ENCODE data around the gene NRXN3. TPM values are rescaled to one million over a fixed set of nuclear protein-coding genes. Genes with fewer than 3 reads are reported as not detected.

Gene NRXN3
- total RNA-seq, 1 donor from 2014 or later, result 0.07 TPM

DNA sequence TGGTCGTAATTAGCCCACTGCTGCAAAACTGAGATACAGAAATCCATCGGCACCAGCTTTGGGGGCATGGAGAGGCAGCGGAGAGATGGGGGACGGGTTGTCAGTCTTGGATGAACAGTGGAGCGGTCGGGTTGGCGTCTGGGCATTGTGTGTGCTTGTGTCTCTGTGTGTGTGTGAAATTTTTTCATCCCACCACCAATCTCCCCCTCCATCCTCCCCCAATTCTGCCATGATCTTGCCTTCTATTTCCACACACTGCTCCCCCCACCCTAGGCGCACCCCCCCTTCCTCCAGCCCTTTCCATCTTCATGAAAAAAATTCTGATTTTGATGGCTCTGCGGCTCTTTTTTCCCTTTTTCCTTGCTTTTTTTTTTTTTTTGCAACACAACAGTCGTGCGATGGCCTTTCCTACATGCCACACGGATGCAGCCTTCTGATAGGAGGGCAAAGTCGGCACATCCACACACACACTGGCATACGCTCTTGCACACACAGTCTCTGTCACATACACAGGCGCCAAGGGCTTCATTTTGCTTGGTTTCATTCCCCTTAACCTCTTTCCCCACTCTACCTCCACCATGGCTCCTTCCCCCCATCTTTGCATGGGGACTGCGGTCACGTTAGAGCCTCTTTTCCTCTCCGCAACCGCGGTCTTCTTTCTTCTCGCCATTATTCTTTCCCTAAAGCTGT is 3.3 kb downstream of the NRXN3 start:
- DNase-seq (ENCODE audit: low read depth, low spot score), result no peak

DNA sequence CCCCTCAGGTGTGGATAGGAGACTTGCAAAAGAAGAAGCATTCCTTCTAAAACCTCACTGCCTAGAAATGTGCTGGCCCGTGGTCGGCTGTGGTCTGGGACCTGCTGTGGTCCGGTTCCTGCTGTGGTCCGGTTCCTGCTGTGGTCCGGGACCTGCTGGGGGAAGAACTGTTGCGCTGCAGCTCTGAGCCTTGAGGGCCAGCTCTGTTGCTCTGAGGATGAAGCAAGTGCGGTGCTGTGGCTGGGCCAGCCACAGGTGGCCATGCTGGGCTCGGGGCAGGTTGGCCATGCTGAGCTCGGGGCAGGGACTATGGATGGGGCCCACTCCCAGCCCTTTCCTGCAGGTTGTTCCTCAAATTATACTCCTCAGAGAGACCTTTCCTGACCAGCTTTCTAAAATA is 5.2 kb downstream of the NRXN3 start:
- no peak for DNase-seq (ENCODE audit: low read depth, low spot score)

DNA sequence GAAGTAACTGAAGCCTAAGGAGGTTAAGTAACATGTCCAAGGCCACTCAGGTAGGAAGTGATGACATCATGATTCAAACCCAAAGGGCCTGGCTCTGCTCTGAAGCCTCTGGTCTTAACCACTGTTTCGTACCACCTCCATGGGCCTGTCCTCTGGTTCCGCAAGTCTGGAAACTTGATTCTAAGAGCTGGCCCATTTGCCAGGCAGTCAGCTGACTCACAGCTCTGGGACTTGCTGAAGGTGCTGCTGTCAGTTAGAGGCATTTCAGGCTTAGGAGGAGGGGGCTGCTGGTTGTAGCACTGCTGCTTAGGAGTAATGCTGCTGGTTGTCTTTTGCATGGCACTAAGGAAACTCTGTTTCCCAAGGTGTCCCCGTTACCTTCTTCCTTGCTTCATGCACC is 7.9 kb downstream of the NRXN3 start:
- DNase-seq (ENCODE audit: low read depth, low spot score), result no peak

DNA sequence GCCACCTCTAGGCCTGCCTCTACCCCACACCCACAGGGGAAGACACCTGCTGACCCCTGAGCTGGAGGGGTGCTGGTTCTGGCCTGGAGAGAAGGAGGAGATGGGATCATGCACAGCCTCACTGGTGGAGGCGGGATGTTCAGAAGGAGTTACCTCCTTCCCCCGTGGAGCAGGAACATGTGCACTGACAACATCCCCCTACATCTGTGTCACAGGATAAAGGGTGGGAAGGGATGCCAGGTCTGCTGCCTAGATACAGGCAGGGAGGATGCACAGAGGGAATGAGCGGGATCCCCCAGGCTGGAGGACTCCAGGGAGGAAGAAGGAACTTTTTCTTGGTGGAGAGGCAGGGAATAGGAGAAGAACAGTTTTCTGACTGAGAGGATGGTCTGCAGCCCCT is 8.8 kb downstream of the NRXN3 start:
- DNase-seq (ENCODE audit: low read depth, low spot score), result no peak

DNA sequence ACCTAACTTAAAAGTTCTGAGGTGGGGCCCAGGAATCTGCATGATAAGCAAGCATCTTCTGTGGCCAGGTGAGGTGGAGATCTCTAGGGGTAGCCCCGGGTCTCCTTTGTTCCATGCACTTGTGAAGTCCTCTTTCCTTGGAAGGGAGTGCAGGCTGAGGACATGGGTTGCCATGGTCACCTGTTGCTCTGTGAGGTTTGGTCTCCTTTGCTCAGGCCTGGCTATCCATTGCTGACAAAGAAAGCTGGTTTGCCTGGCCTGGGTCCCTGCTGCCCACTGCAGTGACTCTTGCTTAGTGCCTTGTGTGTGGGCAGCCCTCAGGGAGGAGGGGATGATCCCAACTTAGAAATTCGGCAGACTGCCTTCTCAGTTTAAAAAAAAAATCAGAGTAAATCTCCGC is 11.1 kb downstream of the NRXN3 start:
- DNase-seq (ENCODE audit: low read depth, low spot score), result no peak

DNA sequence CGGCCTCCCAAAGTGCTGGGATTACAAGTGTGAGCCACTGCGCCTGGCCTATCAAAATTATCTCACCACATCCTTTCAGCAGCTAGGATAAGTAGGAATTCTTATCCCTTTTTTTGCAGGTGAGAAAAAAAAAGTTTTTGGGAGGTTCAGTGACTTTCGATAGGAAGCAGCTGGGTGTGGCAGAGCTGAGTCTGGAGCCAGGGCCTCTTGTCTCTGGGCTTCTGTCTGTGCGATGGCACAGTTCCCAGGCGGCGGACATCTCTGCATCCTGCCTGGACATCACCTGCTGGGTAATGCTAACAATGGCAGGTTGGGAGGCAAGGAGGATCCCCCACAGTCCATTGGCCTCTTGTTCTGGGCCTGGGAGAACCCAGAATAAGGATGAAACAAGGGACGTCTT is 12.5 kb downstream of the NRXN3 start:
- DNase-seq (ENCODE audit: low read depth, low spot score), result no peak

DNA sequence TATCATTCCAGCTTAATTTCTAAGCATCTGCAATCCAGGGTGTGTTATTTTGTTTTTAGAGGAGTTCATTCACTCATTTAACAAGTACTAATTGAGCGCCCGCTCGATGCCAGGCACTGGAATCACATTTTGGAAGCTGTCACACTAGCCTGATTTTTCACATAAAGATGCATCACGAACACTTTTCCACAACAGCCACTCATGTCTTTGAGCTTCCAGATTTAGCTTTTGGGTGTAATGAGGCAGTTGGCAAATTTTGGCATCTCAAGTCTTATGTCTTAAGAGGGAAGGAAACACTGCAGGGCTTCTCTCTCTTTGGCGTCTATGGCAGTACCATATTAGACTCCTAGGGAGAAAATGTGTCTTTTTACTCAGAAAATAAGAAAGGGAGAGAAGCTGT is 14.0 kb downstream of the NRXN3 start:
- no peak for DNase-seq (ENCODE audit: low read depth, low spot score)

DNA sequence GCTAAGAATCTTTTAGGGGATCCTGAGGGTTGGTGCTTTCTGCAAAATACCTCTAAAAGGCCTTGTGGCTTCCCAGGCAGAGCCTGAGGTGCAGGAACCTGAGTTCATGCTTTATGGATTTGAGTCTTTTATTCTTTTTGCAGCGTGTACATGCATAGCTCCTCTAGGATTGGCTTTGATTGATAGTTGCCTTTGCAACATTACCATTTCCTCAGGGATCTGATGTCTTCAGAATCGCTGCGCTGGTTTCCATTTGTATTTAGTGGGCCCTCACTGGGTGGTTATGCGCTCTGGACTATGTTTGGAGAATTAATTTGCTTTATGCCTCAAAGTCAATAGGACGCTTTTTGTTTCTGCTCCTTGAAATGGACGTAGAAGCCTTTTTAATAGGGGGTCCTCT is 16.1 kb downstream of the NRXN3 start:
- DNase-seq (ENCODE audit: low read depth, low spot score), result no peak

DNA sequence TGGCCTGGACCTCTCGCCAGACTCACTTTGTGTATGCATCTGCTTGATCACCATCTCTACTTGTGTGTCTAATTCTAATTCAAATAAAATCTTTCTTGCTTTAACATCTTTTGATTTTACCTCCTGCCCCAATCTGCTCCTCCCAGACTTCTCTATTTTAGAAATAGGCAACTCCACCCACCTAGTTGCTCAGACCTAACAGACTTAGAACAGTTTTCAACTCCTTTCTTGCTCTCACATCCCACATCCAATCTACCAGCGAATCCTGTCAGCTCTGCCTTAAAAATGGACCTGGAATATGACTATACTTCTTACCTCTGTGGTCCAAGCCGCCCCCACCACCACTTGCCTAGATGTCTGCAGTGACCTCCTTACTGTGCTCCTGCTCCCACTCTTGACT is 18.7 kb downstream of the NRXN3 start:
- no peak for DNase-seq (ENCODE audit: low read depth, low spot score)

DNA sequence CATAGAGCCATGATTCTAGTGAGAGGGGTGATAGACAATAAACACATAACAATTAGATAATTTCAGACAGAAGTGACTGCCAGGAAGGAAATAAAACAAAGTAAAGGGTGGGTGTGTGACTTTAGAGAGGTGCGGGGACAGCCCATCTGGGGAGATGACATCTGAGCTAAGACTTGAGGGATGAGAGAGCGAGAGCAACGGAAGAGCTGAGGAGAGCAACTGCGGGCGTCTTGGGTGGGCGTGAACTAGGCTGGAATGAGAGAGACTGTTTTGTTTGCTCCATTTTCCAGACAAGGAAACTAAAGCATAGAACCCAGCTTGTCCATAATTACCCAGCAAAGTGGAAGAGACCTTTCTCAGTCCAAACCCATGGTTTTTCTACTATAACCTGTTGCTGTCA is 25.3 kb downstream of the NRXN3 start:
- DNase-seq (ENCODE audit: low read depth, low spot score), result no peak

DNA sequence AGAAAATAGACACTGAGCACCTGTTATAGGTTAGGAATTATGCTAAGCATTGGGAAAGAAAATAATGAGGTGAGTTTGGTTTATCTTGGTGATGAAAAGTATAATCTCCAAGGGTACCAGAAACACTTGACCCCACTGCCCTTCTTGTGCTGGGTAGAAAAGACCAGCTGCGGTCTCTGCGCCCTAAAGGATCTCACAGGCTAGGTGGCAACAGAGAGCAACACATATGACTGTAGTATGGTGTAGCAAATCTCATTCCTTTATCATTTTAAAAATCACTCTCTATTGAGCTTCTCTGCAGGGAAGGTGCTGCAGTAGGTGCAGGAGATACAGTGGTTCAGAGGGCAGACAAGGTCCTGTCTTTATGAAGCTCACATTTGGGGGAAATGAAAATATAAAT is 26.1 kb downstream of the NRXN3 start:
- no peak for DNase-seq (ENCODE audit: low read depth, low spot score)

DNA sequence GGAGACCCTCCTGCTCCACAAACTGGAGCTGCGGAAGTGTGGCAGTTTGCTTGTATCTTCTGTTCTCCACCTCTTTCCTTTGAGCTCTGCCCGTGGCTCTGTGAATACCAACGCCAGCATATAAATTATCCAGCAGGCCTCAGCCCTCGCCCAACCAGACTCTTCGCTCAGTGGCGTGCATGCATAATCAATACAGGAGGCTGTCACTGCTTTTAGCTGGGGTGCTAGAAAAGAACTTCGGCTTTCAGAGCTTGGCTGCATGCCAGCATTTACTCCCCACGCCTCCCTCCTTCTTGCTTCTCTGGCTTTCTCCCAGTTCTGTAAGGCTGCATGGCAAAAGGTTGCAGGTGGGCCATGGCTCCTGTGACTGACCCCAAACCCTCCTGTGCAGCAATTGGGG is 26.9 kb downstream of the NRXN3 start:
- no peak for DNase-seq (ENCODE audit: low read depth, low spot score)

DNA sequence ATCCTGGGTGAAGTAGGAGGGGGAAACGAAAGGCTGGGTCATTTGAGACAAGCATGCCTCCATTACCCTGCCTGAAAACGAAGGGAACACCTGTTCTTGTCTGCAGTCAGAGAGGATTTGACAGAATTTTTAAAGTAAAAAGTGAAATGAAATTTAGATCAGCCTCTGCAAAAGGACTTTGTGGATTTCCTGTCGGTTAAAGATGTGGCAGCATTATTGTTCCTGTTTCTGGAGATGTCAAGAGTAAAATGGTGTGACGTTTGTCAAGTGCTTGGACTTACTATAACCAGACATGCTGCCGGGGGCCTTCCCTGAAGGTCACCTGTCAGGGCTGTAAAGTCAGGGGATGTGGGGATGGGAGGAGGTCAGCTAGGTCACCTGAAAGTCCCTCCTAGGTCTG is 32.0 kb downstream of the NRXN3 start:
- DNase-seq (ENCODE audit: low read depth, low spot score), result no peak

DNA sequence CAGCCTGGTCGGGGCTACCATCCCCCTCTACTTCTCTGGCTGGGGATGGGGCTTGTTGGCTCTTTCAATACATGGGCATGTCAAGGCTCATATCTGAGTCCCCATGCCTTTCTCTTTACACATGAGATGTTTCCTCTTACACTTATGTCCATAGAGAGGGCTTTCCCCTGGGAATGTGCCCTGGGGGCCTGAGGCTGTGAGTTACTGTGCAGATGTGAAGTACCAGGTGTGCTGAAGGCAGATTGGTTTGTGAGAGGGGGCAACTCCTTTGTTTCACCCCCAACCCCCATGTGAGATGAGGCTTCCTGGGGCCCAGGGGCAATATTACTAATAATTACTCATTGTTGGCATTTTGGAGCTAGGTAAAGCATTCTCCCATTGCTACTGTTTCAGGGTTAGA is 32.8 kb downstream of the NRXN3 start:
- no peak for DNase-seq (ENCODE audit: low read depth, low spot score)

DNA sequence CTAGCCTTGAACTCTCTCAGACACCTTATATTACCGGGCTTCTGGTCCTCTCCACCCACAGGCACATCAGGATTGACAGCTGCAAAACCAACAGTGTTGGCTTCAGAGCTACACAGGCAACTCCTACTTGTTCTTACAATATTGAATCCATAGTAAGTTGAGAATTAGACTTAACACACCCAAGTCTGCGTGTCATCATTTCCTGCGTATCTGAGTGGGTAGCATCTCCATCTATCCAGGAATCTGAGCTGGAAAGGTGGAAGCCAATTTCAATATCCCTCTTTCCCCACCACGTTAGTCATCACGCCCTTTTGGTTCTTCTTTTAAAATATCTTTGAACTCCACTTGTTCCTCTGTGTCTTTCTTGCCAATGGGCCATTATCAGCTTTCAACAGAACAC is 37.2 kb downstream of the NRXN3 start:
- no peak for DNase-seq (ENCODE audit: low read depth, low spot score)

DNA sequence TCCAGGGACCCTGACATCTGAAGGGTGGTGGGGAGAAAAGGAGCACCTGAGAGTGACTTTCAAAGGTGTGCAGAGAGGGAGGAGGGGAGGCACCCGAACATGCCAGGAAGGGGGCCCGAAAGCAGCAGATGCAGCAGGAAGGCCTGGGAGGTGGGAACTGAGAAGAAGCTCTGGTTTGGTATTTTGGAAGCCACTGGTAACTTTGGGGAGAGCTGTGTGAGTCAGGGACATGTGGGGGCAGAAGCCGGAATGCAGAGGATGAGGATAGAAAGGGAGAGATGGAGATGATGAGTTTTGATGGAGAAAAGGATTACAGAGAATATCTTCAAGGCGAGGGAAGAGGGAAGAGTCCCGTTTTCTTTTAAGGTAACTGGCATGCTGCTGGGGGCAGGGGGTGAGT is 50.1 kb downstream of the NRXN3 start:
- DNase-seq (ENCODE audit: low read depth, low spot score), result no peak

DNA sequence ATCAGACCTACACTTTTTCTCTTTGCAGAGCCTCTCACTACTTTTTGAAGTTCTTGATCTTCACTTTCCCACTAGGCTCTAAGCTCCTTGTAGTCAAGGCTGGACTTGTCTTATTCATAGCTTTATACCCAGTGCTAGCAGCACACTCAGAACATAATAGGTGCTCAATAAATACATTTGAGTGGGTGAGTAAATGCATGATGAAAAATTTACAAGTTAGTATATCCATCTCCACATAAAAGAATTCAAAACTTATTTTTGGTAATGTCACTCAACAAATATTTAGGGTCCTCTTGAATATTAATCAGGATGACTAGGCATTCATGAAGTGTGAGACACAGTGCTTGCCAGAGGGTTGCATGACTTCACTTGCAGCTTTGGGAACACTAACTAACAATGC is 52.6 kb downstream of the NRXN3 start:
- no peak for DNase-seq (ENCODE audit: low read depth, low spot score)

DNA sequence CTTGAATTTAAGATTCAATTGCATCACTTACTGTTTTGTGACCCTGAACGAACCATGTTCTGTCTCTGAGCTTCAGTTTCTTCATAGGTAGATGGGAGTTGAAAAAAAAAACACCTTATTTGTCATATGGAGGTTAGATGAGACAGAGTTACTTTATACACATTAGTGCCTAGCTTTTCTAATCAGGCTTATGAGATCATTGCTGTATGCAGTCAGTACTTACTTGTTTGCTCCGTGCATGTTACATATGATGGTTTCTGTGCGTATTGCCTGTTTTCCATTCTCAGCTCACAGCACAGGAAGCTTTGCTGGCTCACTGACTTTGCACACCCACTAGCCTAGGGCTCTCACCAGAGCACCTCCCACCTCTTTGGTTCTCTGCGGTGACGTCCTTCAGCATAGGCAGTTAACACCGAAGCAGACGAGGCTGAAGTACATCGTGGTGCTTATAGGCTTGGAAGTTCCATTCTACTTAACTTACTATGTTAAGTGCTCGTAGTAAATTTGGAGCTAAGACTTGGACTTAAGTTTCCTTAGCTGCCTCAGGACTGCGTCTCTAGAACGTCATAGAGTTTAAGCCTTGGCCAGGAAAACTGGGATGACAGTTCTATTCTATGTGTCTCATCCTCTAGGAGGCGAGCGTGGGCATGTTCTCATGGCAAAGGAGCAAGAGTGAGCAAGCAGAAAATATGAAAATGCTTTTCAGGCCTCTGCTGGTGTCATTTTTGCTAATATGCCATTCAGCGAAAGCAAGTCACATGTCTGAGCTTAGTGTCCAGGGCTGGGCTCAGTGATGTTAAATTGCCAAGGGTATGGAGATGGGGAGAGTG is 57.3 kb downstream of the NRXN3 start:
- DNase-seq (ENCODE audit: low read depth, low spot score), result no peak

DNA sequence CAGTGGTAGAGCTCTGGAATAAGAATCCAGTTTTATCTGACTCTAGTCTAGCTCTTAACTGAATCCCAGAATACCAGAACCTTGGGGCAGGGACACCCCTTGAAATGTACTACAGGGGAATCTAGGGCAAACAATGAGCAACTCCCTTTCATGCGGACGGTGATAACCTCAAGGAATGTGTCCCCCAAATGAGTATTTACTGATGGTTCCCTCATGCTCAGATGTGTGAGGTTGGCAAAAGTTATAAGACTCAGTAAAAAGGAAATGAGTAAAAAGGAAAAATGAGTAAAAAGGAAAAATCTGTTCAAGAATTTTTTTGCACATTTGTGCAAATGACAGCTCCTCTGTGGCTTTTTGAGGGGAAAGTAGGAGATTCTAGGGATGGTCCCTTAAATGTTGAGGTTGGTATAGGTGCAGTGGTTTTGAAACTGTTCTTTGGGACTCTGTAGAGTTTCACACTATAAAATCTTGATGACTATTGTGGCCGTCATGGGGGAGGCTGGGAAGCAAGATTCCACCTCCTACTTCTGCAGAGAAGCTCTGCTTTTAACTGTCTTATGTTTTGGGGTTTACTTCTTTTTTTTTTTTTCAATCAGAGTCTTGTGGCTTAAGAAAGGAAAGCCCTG is 58.6 kb downstream of the NRXN3 start:
- no peak for DNase-seq (ENCODE audit: low read depth, low spot score)

DNA sequence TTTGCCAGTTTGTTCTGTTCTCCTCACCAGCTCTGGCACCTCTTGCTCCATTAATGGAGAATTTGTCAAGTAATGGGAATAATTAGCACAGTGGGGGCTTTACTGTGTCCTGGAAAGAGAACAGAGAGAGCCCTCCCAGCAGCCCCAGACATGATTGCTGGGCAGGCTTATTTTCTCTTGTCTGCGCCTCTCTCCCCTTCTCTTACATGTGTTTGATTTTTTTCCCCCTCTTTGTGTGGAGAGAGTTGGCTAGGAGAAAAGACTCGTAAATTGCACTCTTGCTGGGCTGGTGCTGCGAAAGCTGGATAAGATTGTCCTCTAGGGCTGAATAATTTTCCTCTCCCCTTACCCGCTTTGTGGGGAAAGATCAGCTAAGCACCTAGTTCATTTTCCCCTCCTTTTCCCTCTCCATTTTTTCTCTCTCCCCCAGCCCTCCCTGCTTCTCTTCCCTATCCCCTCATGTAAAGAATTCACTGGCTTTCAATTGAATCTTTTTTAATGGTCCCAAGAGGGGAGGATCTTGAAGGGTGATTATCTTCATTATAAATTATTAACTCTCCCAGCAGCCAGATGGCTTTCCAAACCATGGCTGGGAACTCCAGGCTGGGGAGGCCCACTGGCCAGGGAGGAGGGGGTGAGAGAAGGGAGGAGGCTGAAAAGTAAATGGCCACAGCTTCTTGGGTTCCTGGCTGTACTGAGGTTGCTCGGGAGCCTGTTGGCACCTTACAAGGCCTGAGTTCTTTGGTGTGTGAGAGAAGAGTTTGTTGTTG is 62.2 kb downstream of the NRXN3 start:
- DNase-seq (ENCODE audit: low read depth, low spot score), result no peak

DNA sequence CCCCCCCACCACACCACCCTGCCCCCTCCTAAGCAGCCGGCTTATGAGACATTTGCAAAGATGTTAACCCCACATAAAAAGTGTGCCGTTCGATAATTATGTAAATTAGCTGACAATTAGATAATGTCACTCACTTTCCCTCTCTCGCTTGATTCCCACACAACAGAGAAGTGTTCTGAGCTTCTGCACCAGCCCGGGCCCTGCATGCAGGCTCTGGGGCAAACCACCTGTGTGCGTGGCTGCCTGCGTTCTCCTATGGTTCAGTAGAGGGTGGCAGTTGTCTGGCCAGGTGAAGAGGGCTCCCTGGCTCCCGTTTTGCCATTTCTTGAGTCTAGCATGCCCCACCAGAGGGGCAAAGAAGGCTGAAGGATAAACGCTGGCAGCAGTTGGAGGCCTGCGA is 68.0 kb downstream of the NRXN3 start:
- no peak for DNase-seq (ENCODE audit: low read depth, low spot score)

DNA sequence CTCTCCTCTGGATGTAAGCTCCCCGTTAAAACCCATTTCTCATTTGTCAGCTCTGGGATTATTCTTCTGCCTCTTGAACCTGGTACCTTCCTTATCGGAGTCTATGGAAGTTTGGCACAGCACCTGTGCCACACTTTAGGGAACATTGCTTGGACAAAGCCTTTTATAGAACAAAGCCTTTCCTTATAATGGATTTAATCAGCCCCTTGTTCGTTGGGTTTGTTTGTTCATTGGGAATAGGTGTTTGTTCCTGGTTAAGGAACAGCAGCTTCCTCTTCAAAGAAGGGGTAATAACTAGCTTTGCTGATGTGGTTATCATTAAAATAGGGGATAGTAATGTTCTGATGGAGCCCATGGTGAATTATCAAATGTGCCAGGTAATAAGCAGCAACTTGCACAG is 70.4 kb downstream of the NRXN3 start:
- no peak for DNase-seq (ENCODE audit: low read depth, low spot score)

Measured in pulmonary artery endothelial cell (primary cell).